Heart left ventricle (tissue), 16 donors: ENCODE data around the gene AKAP13. TPM values are rescaled to one million over a fixed set of nuclear protein-coding genes. Genes with fewer than 3 reads are reported as not detected.
"Not testable (repeated sequence)": the region's sequence is repeated elsewhere in the genome, so short reads cannot be mapped to it uniquely, and the experiment has no call there.

Source experiments
- ATAC-seq, 4 donors: fragments of 200-7000 bp; cut with Tn5 transposase; one replicate each; pipeline ENCODE4 v1.9.1; 2020 to 2022; ENCODE audit warnings: moderate library complexity in 4 of 4, mild to moderate bottlenecking in 3 of 4, moderate number of reproducible peaks in 1 of 4
- DNase-seq, 5 donors: peaks; one replicate each; pipeline ENCODE4 v3.0.0-alpha.2; 2020
- H3K27ac ChIP-seq, 12 donors: fragments of 200-600 bp; sonication (generic) in 4 of 12; one replicate each; pipeline versions ENCODE4 v1.5.0 to v1.8.0; 2016 to 2022; ENCODE audit warnings: mild to moderate bottlenecking in 2 of 12
- H3K27me3 ChIP-seq, 9 donors: fragments of 200-600 bp; sonication (generic) in 2 of 9; one replicate each; pipeline versions ENCODE4 v1.5.1 to v1.8.0; 2016 to 2022; ENCODE audit warnings: mild to moderate bottlenecking in 3 of 9
- H3K36me3 ChIP-seq, 9 donors: fragments of 200-600 bp; sonication (generic) in 2 of 9; one replicate each; pipeline versions ENCODE4 v1.5.0 to v1.8.0; 2018 to 2022; ENCODE audit warnings: mild to moderate bottlenecking in 2 of 9
- H3K4me1 ChIP-seq, 12 donors: fragments of 200-600 bp; sonication (generic) in 4 of 12; one replicate each; pipeline versions ENCODE4 v1.5.0 to v1.8.0; 2016 to 2022; ENCODE audit warnings: mild to moderate bottlenecking in 3 of 12
- H3K4me3 ChIP-seq, 12 donors: fragments of 200-600 bp; sonication (generic) in 4 of 12; one replicate each; pipeline versions ENCODE4 v1.5.0 to v1.8.0; 2017 to 2022; ENCODE audit warnings: mild to moderate bottlenecking in 9 of 12, moderate library complexity in 4 of 12
- H3K9me3 ChIP-seq, 12 donors: fragments of 200-600 bp; sonication (generic) in 4 of 12; one replicate each; pipeline versions ENCODE4 v1.5.0 to v1.8.0; 2016 to 2022; ENCODE audit warnings: mild to moderate bottlenecking in 1 of 12
- CTCF ChIP-seq, 12 donors: fragments of 200-600 bp; sonication (generic) in 4 of 12; IDR thresholded peaks; one replicate each; pipeline versions ENCODE4 v1.5.0 to v1.8.0; 2018 to 2022; ENCODE audit warnings: antibody characterized with exemption in 12 of 12, mild to moderate bottlenecking in 5 of 12
- POLR2A ChIP-seq, 2 donors: fragments of 450-650 bp; IDR thresholded peaks; one replicate each; pipeline ENCODE4 v1.6.1; 2017; ENCODE audit warnings: antibody characterized with exemption in 2 of 2, mild to moderate bottlenecking in 2 of 2, moderate library complexity in 2 of 2
- WGBS, 4 donors: extraction: QIAGEN DNeasy Blood & Tissue Kit in 2 of 4; methylation state at CpG; one replicate each; pipeline versions ENCODE4 v1.1.5 to v1.1.7; 2013 to 2018; 5-methylcytosine and 5-hydroxymethylcytosine counted together
- intact Hi-C, 10 donors: fragments of 100-400 bp; cut with DNase I; formaldehyde crosslinking; loops; one replicate each; pipeline versions ENCODE4 v1.11.1 to v1.14.2; 2022
- polyA plus RNA-seq, 2 donors: library from polyadenylated mRNA; stranded (reverse); fragments of 200-250 nt; gene quantifications; one replicate each; pipeline ENCODE4 v1.2.3, GENCODE V29; 2013
- total RNA-seq, 9 donors: library from RNA; depleted of rRNA in 2 of 9; stranded (reverse); fragments of >200 nt in 2 of 9; fragmentation: NEBNext Ultra II Directional in 3 of 9; extraction: Animal tissue kit (Norgen Biotek cat#: 25700) in 3 of 9; gene quantifications; one replicate each; pipeline versions ENCODE4 v1.1.0 to v1.2.4, GENCODE V29; 2016 to 2023
- donor health status: ischemic (EF 13 %, LVEDD 7.1; RV severe dilation, severe dysfunction).
- donor health status: healthy with polysubstance abuse.
- donor health status: DM: no; HTN: yes; CAD: no.
- donor health status: DM: no; HTN: no; CAD: no.
- donor health status: ischemic (EF 25% LVEDD 6.9; RV normal size, moderate dysfunction).
- donor health status: ischemic (EF 25% LVEDD 5.7; RV mildly dilated, moderate dysfunction).
- donor health status: healthy.
- donor health status: DM: yes; HTN: yes; CAD: no.
- donor health status: ischemic (EF 35%, LVEDD 5.7; RV mildly dilated, moderate dysfunction).
- donor health status: nonischemic (EF 11% LVEDD 7.7; RV severe dilation, severe dysfunction).
- donor health status: DM: yes; HTN: yes; CAD: no.
- donor health status: PGD.
- donor health status: ischemic (EF 29% LVEDD 5.4; RV normal size, mild dysfunction).
- donor health status: nonischemic (EF 23%, LVEDD 6.1; RV moderate dilation, normal function).

The AKAP13 gene
- total and polyA plus RNA-seq, 11 donors = 124 to 598 (median 340) TPM

GRCh38 chr15:85482894-85483293 is 102.5 kb downstream of the AKAP13 start:
- DNase-seq = no peak
- intact Hi-C loops = loop anchor here in 8 of 10 donors (5.0 to 10.0 kb wide), 8 partner anchors 102 to 354 kb away; no protein-coding TSS in a partner anchor
- Histone ChIP-seq H3K9me3 (no peaks in the 10 kb centered on the region), H3K36me3 (peaks cover 0 to 12% (median 7%) of the 10 kb centered on the region in 9 donors), H3K4me1 (peaks cover 0 to 80% (median 49%) of the 10 kb centered on the region in 12 donors), H3K4me3 (no peak overlapping the region), H3K27ac (peak overlapping the region in 11 of 12 donors; percentile 3 to 53 (median 30)), H3K27me3 (no peaks in the 10 kb centered on the region)
- peak in 3 of 4 donors; percentile 23 to 66 (median 23) for ATAC-seq
- WGBS, 4 donors = 33 to 55% (median 50%) methylated on average over 6 of the region's 6 CpGs
- TF ChIP-seq CTCF (IDR thresholded peaks at IDR 0.05) = no peak
- TF ChIP-seq POLR2A (IDR thresholded peaks at IDR 0.05) = no peak

- not testable (repeated sequence) for H3K4me3 ChIP-seq, H3K9me3 ChIP-seq, DNase-seq, H3K27me3 ChIP-seq, ATAC-seq
- H3K4me1 ChIP-seq = peaks cover 0 to 80% (median 43%) of the 10 kb centered on the region in 12 donors
- peak overlapping the region in 1 of 12 donors; percentile 52 for H3K27ac ChIP-seq
- H3K36me3 ChIP-seq = peaks cover 0 to 15% (median 9%) of the 10 kb centered on the region in 9 donors
- intact Hi-C loops = loop anchor here in 8 of 10 donors (5.0 to 10.0 kb wide), 8 partner anchors 101 to 353 kb away; no protein-coding TSS in a partner anchor
- WGBS, 4 donors = 56 to 85% (median 68%) methylated on average over 1 of the region's 1 CpG
Observed at GRCh38 chr15:85483955-85484354, 103.6 kb downstream of the AKAP13 start.

GRCh38 chr15:85484923-85485322 is 104.5 kb downstream of the AKAP13 start:
- not testable (repeated sequence) for DNase-seq, H3K9me3 ChIP-seq, ATAC-seq, H3K27me3 ChIP-seq, H3K4me3 ChIP-seq
- Histone ChIP-seq H3K27ac (peak overlapping the region in 3 of 12 donors; percentile 1 to 41 (median 18)), H3K36me3 (peaks cover 0 to 17% (median 9%) of the 10 kb centered on the region in 9 donors), H3K4me1 (peaks cover 0 to 80% (median 42%) of the 10 kb centered on the region in 12 donors)
- intact Hi-C loops = loop anchor here in 8 of 10 donors (5.0 to 10.0 kb wide), 8 partner anchors 100 to 352 kb away; no protein-coding TSS in a partner anchor

GRCh38 chr15:85485956-85486567 is 105.7 kb downstream of the AKAP13 start:
- Histone ChIP-seq H3K9me3 (no peaks in the 10 kb centered on the region), H3K27ac (peak overlapping the region in 1 of 12 donors; percentile 41), H3K4me3 (no peak overlapping the region), H3K27me3 (no peaks in the 10 kb centered on the region), H3K4me1 (peaks cover 0 to 80% (median 42%) of the 10 kb centered on the region in 12 donors), H3K36me3 (peaks cover 0 to 19% (median 9%) of the 10 kb centered on the region in 9 donors)
- peak; percentile 47 to 79 (median 73) for ATAC-seq
- intact Hi-C loops = loop anchor here in 8 of 10 donors (10.0 kb wide), 7 partner anchors 99 to 349 kb away; no protein-coding TSS in a partner anchor
- TF ChIP-seq CTCF (IDR thresholded peaks at IDR 0.05) (peak; percentile 58 to 92 (median 86)), POLR2A (IDR thresholded peaks at IDR 0.05) (no peak)
- peak in 2 of 5 donors; percentile 49 to 62 for DNase-seq

GRCh38 chr15:85487796-85488195 is 107.4 kb downstream of the AKAP13 start:
- not testable (repeated sequence) for H3K27me3 ChIP-seq, H3K9me3 ChIP-seq, H3K4me3 ChIP-seq, DNase-seq, ATAC-seq
- 73 to 87% (median 85%) methylated on average over 7 of the region's 7 CpGs for WGBS, 4 donors
- intact Hi-C loops = loop anchor here in 8 of 10 donors (10.0 kb wide), 7 partner anchors 97 to 347 kb away; no protein-coding TSS in a partner anchor
- H3K27ac ChIP-seq = peak overlapping the region in 2 of 12 donors; percentile 1 to 35
- H3K4me1 ChIP-seq = peaks cover 0 to 72% (median 30%) of the 10 kb centered on the region in 12 donors
- H3K36me3 ChIP-seq = peaks cover 0 to 19% (median 9%) of the 10 kb centered on the region in 9 donors
